Muscle of arm (tissue), 12 donors: ENCODE measurements around the gene CD46. TPM values are rescaled to one million over a fixed set of nuclear protein-coding genes. Genes with fewer than 3 reads are reported as not detected.

Experiments
- DNase-seq: peaks from one replicate; pipeline ENCODE4 v3.0.0-alpha.2; 2013
- polyA plus RNA-seq, 12 donors: library from polyadenylated mRNA; unstranded; fragments of 120-200 nt; gene quantifications; one replicate each; pipeline ENCODE4 v1.2.1, GENCODE V29; 2013; ENCODE audit not compliant: insufficient read length in 12 of 12

CD46 gene
- polyA plus RNA-seq, 12 donors = 66.0 to 165 (median 102) TPM; not detected in 1

DNA sequence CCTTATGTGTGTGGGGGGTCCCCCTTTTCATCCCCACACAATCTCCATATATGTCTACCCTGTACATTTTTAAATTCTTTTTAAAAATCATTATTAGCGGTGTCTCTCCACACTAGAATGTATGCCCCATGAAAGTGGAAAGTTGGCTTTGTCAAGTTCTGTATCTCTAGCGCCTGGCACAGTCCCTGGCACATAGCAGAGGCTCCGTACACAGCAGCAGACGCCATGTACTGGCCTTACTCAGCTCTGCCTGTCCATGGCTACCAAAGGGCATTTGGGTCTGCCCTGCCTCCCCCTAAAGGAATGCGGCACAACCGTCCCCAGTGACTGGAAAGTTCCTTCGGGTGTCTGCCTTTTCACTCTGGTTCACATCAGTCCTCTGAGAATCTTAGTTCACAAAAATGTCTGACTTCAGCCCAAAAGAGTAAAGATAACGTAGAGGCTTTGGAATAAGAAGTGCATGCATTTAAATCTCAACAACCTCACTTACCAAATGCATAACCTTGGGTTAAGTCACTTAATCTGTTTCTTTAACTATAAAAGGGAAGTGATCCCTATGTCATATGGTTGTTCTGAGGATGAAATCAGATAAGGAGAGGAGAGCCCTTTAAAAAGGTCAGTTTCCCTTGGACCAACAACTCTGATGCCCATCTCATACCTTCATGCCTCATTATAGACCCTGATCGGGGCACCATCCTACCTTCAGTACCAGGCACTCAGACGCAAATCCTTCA, 61.1 kb downstream of the CD46 start:
- DNase-seq = no peak

DNA sequence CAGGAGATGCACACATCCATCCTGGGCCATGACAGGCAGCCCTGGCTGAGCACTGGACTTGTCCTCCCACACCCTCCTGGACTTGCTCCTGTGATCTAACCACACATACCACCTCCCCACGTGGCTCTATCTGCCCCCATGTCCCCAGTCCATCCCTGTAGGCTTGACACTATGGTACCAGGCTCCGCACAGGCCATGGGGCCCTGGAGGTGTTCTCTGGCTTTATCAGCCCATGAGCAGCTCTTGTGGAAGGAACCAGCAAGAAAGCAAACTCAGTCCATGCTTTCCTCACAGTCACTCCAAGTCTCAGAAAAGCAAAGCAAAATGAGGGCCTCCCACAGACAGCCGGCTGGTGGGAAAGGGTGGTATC, 61.6 kb downstream of the CD46 start:
- DNase-seq = no peak

DNA sequence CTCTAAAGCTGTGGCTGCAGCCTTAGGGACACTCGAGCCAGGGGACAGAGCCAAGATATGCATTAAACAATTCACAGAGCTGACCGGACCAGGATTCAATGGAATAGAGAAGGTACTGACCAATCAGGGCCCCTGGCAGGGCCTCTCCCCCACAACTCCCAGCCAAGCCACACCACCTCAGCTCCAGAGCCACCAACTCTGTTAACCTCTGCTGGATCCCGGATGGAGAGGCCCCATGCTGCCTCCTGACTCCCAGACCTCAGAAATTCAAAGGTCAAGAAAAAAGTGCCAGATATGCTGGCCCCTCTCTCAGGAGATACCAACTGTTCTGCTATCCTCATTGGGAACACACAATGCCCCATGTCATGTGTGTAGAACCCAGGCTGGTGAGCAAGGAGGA, 62.1 kb downstream of the CD46 start:
- DNase-seq = no peak

DNA sequence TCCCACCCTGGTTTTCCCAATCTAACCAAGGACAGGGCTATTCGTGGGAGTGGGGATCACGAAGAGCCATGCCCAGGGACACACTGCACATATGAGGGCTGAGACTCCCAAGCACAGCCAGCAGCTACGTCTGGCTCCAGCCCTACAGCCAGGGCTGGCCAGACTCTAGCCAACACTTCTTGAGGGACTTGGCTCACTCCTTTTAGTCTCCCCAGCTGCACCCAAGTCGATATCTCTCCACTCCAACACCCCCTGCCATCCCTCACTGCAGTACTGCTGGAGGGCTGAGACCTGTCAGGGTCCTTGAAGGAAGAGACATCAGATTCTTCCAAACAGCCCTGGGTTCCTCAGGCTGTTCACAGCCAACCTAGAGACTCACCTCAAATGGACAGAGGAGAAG, 62.6 kb downstream of the CD46 start:
- DNase-seq = no peak

DNA sequence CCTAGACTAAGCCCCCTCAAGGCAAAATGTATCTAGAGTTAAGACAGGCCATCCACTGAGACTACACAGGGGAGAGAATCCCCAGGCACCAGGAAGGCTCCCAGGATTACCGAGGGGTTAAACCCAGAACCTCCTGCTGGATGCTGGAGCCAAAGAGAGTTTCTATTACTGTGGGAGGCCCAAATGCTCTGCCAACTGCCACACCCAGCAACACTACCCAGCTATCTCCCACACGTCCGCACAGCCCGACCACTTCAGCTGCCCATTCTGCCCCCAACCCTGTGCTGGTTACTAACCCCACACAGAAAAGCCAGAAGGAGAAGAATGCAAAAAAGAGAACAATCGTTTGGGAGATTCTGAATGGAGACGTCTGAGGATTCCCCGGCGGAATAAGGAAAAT, 63.6 kb downstream of the CD46 start:
- DNase-seq = no peak

DNA sequence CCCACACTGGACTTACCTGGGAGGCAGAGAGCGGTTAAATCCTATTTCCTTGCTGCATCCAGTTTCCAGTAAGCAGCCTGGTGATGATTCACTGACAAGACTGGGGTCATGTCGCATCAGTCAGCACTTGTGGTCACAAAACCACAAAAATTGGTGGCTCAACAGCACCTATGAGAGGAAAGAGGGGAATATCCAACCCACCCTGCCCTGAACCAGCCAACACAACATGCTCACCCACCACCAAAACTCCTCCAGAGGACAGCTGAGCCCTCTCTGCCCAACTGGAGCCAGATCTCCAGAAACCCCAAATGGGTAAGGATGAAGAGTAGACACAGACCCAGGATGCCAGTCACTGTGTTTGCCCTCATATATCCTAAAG, 64.0 kb downstream of the CD46 start:
- no peak for DNase-seq

DNA sequence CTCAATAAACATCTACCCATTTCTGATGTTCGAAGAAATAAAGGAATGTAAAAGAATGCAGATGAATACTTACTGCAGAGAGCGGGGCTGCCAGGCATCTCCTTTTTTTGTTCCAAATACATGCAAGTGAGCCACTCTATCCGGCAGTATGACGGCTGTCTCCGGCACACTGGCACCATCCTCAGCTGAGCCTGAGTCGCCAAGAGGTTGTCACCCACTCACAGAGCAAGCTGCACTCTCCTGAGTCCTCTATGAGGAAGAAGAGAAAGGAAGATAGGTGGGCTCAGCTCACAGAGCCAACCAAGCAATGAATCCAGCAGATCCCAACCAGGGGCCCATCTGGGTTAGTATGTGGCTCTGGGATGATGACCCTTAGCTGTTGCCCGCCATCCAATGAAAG, 65.3 kb downstream of the CD46 start:
- DNase-seq = no peak

DNA sequence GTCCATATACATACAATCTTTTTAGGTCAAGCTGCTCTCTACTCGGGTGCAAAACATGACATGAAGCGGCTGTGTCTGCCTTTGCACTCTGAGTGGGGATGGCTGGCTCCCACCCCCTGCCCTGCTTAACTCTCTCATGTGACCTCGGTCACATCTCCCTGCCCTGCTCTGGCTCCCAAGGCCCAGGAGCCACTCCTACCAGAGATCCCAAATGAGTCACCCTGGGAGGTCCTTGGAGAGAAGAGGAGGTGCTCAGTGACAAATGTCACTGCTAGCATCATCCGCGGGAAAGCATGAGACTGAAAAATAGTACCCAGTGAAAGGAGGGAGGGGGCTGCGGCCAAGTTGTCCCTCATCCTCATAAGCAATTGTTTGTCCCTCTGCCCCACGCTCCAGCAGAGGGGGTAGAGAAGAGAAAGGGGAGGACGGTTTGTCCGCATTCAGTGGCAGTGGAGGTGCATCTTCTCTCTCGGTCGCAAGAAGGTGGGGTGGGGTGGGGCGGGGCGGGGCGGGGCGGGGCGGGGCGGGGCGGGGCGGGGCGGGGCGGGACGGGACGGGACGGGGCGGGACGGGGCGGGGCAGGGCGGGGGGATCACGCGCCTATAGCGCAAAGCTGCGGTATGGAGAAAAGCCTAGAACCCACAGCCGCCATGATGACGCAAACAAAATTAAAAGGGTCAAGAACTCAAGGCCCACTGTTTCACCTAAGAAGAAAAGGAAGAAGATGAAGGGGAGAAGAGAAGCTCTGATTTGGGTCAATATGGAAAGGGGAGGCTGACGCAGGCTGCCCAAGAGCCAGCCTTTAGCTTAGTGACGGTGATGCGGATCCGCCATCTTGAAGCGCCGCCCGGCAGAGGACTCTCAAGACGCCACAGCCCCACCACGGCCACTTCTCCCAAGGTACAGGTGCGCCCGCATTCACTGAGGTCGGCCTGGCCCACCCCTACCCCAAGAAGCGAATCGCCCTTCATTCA, 66.2 kb downstream of the CD46 start:
- no peak for DNase-seq

DNA sequence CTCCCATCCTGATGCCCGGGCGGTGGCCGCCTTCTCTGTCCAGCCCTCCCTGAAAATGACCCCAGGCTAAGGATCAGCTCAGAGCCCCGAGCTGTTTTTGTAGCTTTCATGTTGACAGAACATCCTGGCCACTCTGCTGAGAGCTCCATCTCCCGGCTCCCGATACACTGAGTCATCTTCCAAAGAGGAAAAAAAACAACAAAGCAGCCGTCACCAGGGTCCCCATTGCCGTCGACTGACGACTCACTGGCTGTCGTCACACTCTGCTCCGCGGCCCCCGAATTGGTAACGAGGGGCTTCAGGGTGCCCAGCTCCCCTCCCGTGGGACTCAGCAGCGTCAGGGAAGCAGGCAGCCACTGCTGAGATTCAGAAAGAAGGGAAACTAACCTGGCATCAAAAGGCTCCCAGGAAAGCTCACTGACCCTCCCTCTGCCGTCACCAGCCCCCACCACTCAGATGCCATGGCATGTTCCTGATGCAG, 67.2 kb downstream of the CD46 start:
- DNase-seq = no peak

DNA sequence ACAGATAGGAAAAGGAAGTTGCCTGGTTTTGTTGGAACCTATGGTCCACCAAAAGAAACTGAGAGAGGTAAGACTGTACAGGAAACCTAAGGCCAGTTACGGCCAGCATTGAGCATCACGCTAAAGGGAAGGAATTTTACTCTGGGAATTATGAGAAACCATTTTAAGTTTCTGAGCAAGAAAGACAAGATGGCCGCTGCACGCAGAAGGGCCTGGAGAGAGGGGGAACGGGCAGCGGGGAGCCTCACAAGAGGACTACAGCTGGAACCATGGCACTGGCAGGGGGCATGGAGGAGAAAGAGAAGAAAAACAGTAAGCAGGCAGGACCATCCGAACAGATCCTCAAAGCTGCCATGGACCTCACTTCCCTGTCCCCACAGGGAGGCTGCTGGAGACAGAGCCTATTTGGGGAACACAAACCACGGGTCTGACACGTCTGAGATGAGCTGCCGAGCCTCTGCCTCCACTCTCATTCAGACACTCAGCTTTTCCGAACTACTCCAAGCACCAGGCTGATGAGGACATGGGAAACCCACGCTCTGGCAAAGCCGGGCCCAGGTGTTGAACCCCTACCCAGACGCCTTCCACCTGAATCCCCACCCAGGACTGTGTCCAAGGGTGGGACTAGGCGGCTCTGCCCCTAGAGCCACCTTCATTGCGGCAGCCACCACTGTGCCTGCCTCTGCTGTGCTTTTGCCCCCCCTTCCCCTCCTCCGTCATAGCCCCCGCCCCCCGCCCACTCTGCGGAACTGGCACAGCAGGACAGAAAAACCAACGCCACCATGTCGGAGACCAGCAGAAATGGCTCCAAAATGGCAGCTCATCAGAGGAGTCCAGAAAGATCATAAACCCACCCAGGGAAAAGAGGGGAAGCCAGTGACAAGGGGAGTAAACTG, 69.0 kb downstream of the CD46 start:
- DNase-seq = no peak

DNA sequence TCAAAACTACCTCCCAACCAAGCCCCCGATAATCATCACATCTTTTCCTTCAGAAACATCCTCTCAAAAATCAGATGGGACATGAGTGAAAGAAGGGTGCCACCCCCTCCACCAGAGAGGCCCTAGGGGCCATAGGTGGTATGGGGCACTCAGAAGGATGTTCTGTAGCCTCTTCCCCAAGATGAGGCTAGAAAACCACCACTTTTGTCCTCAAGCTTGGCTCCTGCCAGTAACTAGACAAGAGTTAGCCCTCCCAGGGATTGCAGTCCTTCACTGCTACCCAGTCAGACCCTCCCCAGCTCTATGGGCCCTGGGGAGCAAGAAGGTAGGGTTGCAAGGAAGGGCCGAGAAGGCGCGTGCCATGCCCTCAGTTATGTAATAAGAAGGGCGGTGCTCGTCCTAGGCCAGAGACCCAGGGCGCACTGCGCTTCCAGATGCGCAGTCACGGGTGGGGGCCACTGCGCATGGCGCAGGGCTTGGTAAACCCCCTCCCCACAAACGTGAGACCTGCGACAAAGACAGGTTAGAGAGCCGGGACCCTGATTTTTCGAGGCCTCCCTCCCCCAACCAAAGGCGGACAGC, 69.7 kb downstream of the CD46 start:
- DNase-seq = no peak

DNA sequence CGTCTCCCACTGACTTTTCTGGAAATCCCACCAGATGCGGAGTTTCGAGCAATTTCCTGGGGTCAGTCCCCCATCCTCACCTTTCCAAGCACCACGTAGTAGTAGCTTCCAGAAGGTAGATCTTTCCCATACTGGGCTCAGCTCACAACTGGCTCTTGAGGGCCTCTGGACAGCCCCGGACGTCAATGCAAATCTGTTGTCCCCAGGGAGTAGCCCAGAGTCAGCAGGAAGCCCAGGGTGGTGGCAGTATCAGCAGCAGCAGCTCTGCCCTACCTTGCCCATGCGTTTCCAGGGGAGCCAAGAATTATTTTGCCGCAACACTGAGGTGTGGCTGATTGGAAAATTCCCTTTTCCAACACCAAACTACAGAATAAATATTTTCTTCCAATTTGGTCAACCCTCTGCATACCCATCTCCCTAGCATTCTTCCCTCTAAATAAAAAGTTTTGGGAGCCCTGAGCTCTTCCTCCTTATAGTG, 70.3 kb downstream of the CD46 start:
- DNase-seq = no peak

DNA sequence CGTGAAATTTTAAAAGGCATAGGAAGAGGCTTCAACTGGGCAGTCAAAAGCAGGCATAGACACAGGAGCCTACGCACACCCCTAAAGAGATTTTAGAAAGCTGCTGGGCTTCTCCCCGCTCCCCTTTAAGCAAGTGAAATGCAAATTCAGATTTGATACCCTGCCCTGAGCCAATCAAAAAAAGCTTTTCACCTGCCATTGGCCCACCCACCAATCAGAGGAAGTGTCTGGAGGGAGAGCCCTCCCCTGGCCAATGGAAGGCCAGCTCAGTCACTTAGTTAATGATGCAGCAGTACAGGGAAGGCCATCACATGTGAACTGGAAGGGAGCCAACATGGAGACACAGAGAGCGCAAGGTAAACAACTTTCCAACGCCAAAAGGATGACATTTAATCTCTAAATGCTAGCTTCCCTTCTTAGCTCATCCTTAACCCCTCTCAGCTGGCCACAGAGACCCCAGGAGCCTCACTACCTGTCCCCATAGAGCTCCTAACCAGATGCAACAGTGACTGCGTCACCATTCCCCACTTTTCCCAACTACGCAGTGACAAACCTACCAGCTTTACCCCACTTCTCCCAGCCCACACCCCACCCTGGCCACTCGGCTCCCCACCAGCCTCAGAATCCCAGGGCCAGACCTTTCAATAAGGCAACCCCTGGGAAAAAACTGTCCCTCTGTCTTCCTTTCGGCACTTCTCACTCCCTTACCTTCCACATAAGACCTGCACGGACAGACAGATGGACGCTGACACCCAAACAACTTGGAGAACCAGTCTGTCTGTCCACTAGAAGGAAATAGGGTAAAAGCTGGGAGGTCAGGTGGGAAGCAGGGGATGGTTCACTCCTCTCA, 71.0 kb downstream of the CD46 start:
- no peak for DNase-seq

DNA sequence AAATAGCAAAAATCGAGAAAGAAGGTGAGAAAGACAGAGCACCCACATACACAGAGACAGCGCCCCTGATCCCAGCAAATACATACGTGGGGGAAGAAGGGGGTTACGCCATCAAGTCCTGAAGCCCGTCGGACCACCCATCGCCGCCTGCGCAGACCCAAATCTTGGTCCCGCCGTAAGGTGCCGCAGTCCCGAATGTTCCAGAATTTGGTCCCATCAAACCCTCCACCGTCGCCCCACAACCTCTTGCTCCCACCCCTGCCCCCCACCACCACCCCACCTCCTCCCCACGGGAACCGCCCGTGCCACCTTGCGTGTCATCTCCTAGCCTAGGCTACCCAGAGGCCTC, 71.7 kb downstream of the CD46 start:
- DNase-seq = no peak

DNA sequence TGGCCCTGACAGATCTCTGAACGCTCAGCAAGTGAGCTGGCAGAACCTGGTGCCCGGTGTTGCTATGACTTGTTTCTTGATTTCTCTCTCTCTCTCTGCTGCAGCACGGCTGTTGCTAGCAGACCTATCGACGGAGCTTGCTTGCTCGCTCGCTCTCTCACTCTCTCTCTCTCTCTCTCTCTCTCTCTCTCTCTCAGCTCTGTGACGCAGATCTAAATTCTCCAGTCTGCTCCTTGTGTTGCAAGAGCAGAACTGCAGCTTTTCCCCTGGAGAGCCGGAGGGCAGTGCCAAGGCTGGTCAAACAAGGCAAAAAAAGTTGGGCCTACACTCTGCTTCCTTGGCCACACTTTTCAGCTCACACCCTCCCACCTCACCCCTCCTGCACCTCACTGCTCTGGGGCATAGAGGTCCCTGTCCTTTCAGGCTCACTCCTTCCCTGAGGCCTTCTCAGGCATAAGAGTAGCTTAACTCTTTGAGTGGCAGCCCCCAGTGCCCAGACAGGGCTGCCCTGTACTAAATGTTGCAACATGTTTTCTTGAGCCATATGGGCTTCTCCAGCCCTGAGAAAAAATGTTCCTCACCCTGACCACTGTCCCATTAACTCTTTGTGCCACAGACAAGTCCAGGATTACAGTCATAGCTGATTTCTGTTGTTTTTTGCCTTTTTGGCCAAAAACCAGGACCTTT, 72.2 kb downstream of the CD46 start:
- DNase-seq = peak; percentile 75

DNA sequence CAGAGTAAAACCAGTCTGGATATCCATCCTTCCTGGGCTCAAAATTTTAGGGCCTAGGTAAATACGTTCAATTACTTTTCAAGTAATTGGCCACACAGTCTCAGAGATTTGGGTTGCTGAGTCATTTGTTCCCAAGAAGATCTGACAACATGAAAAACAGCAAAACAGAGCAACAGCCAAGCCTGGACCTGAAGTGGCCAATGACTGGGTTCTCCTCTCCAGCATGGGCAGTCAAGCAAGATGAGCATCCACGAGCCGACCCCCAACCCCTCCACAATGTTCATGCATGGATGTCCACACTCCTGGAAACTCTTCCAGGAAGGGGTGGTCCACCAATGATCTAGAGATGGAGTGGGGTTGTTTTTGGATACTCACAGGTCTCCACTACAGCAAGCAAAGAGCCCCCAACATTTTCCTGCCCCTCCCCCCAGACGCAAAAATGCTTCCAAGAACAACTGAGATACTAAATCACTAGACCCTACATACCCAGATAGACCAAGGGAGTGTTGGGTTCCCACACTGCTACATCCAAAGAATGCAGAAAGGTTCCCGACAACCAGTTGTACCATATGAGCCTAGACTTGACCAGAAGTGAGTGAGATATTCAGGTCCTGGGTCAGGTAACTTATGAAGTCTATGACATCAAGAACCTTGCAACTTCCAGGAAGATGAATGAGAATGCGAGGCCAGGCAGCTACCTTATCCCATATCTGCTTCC, 73.0 kb downstream of the CD46 start:
- DNase-seq = no peak

DNA sequence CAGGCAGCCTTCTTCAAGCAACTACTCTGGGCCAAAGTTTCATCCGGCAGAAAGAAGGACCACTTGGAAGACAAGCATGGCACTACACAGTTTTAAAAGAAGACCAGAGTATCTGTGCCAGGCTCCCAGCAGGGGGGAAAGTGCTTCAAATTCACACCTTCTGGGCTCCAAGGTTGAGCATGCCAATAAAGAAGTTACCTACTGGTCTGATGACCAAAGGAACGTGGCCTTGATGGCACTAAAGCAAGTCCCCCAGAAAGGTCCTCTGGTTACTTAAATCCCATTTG, 73.5 kb downstream of the CD46 start:
- no peak for DNase-seq

DNA sequence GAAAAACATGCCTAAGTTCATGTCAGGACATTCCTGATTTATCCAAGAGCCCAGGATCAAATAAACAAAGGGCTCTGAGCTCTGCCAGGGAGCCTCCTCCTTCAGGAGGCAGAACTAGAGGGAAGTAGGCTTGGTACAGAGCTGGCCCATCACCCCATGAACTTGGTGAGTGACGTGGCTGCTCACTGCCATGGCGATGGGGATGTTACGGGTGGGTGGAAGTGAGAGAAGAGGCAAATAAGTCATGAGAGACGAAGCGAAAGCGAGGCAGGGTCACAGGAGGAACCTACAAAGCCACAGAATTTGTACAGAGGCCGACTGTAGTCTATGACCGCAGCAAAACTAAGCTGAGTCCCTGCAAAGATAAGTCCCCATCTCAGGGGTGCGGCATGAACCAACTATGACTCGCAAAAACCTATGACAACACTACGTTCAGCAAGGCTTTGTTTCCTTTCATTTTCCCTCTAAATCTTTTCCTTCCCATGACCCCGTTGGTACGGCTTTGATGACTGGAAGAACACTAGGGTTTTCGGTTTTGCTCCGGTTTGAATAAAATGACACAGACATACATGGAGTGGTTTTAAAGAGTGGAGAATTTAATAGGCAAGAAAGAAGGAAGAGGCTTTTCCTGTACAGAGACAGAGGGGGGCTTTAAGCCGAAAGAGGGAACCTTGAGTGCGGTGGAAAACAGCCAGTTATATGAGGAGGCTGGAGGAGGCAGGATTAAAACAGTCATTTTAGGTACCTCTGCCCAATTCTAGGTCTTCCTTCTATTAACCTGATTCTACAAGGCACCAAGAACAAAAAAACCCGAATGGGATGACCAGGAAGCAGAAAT, 74.1 kb downstream of the CD46 start:
- no peak for DNase-seq
